ENCODE results near the gene LILRA1.
"Not testable (repeated sequence)": the region's sequence is repeated elsewhere in the genome, so short reads cannot be mapped to it uniquely, and the experiment has no call there.

- not testable (repeated sequence) for TF ChIP-seq CTCF (conservative IDR thresholded peaks at IDR 0.05; ENCODE audit: low read depth, low read length); EZH2 (IDR thresholded peaks at IDR 0.05; ENCODE audit: borderline replicate concordance, low read depth, low read length, poor library complexity, severe bottlenecking)
Measured at GRCh38 chr19:54631489-54632337, 38.3 kb downstream of the LILRA1 start.
